ENCODE results near the gene WNT7A.

- no peak for TF ChIP-seq CTCF (IDR thresholded peaks at IDR 0.05)
- TF ChIP-seq POLR2AphosphoS5 (IDR thresholded peaks at IDR 0.05), result no peak
These were observed 6.1 kb downstream of the WNT7A start for GRCh38 chr3:13873818-13874217.

Data from prostate gland (tissue), 2 donors.